Activated naive CD8-positive, alpha-beta T cell treated with anti-CD3 and anti-CD28 coated beads for 36 hours (primary cell): ENCODE results near the gene LENEP. TPM values are rescaled to one million over a fixed set of nuclear protein-coding genes. Genes with fewer than 3 reads are reported as not detected.
A peak's percentile ranks its signal among the peaks of the same experiment; 100 is the strongest.

Source experiments
- DNase-seq: peaks from one replicate; pipeline ENCODE4 v3.0.0; 2021
- H3K27ac Mint-ChIP-seq: one replicate; pipeline ENCODE4 v1.8.0; 2022; ENCODE audit warnings: mild to moderate bottlenecking, moderate library complexity, mixed read lengths
- H3K27me3 Mint-ChIP-seq: one replicate; pipeline ENCODE4 v1.8.0; 2022; ENCODE audit warnings: mild to moderate bottlenecking, mixed read lengths
- H3K36me3 Mint-ChIP-seq: one replicate; pipeline ENCODE4 v1.8.0; 2021; ENCODE audit warnings: mild to moderate bottlenecking, mixed read lengths
- H3K4me1 Mint-ChIP-seq: one replicate; pipeline ENCODE4 v1.8.0; 2021; ENCODE audit warnings: mixed read lengths
- H3K4me3 Mint-ChIP-seq: one replicate; pipeline ENCODE4 v1.8.0; 2022; ENCODE audit warnings: mild to moderate bottlenecking, moderate library complexity, mixed read lengths
- H3K9me3 Mint-ChIP-seq: one replicate; pipeline ENCODE4 v1.8.0; 2022; ENCODE audit warnings: mixed read lengths
- total RNA-seq, 2 experiments: library from RNA; stranded (reverse); gene quantifications; one replicate each; pipeline ENCODE4 v1.2.3, GENCODE V29; 2021

The LENEP gene
- total RNA-seq, 2 experiments from 2014 or later = 0.66 TPM; not detected in 1

DNA sequence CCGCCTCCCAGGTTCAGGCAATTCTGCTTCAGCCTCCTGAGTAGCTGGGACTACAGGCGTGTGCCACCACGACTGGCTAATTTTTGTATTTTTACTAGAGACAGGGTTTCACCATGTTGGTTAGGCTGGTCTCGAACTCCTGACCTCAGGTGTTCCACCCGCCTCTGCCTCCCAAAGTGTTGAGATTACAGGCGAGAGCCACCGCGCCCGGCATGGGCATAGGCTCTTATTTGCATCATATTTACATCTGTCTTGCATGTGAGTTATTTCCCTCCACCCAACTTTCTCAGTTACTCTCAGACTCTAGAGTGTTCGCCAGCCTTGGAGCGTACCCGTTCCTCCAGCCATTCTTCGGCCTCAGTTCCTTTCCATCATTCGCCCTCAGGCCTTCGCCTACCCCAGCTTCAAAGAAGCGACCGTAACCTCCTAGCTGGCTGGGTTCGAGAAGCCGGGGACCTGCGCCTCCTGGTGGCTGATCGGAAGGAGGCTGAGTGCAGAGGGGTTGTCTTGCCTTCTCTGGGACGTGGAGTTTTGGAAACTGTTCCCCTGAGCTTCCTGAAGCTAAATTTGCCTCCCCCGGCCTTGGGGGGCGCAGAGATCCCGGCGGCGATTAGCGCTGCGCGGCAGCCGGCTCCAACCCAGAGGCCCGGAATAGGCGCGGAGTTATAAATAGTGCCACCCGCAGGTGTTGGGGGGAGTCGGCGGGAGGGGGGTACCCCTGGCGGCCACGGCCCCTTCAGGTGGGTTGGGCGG lies 5.6 kb downstream of the LENEP start:
- peak; percentile 83 for DNase-seq
- Mint-ChIP-seq H3K27ac (peak overlapping the region; percentile 90), H3K4me1 (peaks cover 39% of the 10 kb centered on the region), H3K9me3 (no peaks in the 10 kb centered on the region), H3K27me3 (peaks cover 22% of the 10 kb centered on the region), H3K4me3 (peak overlapping the region; percentile 76), H3K36me3 (peaks cover 3% of the 10 kb centered on the region)

DNA sequence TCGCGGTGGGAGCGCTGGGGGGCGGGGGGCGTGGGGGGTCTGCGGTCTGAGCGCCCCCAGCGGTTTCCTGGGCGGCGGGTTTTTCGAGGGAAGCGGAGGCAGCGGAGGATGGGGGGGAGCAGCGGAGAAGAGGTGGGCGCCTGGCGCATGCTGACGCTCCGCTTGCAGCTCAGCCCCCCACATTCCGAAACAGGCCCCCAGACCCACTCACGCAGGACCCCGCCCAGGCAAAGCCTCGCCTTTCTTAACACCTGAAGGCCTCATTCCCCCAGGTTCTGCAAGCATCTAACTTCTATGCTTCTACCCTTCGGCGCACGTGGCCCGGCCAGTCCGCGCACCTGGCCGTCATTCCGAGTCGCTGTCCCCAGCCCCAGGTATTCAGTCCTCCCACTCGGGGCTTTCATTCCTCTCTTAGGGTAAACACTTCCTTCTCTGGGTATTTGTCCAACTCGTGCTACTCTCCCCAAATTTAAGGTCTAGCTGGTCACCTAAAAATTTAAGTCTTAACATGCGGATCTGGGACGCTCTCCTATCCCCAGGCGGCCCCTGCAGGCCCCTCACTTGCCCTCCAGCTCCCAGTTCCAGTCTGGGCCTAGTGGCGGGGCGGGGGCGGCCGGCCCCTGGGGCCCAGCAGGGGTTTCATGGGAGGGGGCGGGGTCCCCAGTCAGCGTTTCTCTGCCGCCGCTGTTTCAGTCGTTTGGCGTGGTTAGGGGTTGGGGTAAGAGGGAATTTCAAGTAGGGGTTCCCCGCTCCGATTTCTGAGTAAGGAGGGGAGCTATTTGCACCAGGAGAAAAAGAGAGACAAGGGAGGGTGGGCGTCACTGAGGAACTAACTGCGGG lies 6.4 kb downstream of the LENEP start:
- Mint-ChIP-seq H3K9me3 (no peaks in the 10 kb centered on the region), H3K4me3 (peak overlapping the region; percentile 76), H3K27me3 (peaks cover 22% of the 10 kb centered on the region), H3K27ac (peak overlapping the region; percentile 91), H3K4me1 (peaks cover 38% of the 10 kb centered on the region), H3K36me3 (peaks cover 3% of the 10 kb centered on the region)
- DNase-seq = peak; percentile 77

DNA sequence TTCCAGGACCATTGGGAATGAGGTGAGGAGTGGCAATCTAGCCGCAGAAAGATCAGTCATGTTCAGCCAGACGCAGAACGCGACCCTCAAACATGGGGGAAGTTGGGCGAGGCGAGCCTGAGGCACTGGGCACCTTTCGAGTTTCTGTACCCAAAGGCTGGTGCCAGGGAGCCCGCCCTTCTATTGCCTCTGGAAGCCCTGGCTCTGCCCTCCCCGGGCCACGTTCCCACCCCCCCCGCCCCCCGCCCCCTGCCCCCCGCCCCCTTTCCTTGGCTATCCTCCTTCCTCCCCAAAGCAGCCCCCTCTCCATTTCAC lies 7.0 kb downstream of the LENEP start:
- peaks cover 41% of the 10 kb centered on the region for H3K4me1 Mint-ChIP-seq
- peak overlapping the region; percentile 91 for H3K27ac Mint-ChIP-seq
- H3K36me3 Mint-ChIP-seq = peaks cover 3% of the 10 kb centered on the region
- peaks cover 22% of the 10 kb centered on the region for H3K27me3 Mint-ChIP-seq
- no peak for DNase-seq
- H3K4me3 Mint-ChIP-seq = peak overlapping the region; percentile 76
- H3K9me3 Mint-ChIP-seq = no peaks in the 10 kb centered on the region

DNA sequence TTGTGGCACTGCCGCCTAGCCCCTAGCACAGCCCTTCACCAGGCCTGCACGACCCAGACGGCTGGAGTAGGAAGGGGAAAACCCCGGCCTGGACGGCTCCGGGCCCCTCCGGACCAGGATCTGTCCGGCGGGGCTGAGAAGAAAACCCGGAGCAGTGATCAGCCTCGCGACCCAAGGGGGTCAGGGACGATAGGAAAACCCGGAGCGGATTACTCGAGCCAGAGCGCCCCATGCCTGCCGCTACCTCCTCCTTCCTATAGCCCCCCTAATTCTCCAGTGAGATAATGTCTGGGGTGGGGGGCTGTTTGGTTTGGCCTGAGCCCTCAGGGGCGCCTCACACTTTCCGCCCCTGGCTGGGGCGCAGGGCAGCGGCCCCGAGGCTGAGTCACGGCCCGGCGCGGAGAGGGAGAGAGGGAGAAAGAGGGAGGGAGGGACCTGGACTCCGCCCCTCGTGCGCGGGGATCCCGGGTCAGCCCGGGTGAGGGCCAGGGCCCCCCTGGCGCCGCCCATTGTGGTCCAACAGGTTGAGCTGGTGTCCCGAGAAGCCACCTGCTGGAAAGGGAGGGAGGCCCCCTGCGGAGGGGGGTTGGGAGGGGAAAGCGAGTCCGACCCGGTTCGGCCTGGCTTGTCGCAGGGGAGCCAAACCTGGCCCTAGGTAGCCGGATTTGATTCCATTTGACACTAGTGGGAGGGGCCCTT lies 7.5 kb downstream of the LENEP start:
- Mint-ChIP-seq H3K4me3 (peak overlapping the region; percentile 74), H3K36me3 (peaks cover 3% of the 10 kb centered on the region), H3K9me3 (no peaks in the 10 kb centered on the region), H3K4me1 (peaks cover 46% of the 10 kb centered on the region), H3K27me3 (peaks cover 20% of the 10 kb centered on the region), H3K27ac (peak overlapping the region; percentile 85)
- DNase-seq = peak; percentile 91

DNA sequence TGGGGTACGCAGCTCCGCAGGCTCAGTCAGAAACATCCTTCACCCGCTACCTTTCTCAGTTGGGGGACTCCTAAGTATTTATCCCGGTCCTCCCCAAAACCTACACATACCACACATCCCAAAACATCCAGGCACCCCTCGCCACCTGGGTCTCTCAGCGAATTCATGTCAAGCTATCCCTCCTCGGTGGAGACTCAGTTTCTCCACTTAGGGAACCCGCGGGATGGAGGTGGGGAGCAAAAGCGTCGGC lies 8.0 kb downstream of the LENEP start:
- H3K4me1 Mint-ChIP-seq = peaks cover 51% of the 10 kb centered on the region
- DNase-seq = no peak
- peaks cover 5% of the 10 kb centered on the region for H3K36me3 Mint-ChIP-seq
- H3K9me3 Mint-ChIP-seq = no peaks in the 10 kb centered on the region
- peak overlapping the region; percentile 76 for H3K27ac Mint-ChIP-seq
- peaks cover 15% of the 10 kb centered on the region for H3K27me3 Mint-ChIP-seq
- peak overlapping the region; percentile 74 for H3K4me3 Mint-ChIP-seq

DNA sequence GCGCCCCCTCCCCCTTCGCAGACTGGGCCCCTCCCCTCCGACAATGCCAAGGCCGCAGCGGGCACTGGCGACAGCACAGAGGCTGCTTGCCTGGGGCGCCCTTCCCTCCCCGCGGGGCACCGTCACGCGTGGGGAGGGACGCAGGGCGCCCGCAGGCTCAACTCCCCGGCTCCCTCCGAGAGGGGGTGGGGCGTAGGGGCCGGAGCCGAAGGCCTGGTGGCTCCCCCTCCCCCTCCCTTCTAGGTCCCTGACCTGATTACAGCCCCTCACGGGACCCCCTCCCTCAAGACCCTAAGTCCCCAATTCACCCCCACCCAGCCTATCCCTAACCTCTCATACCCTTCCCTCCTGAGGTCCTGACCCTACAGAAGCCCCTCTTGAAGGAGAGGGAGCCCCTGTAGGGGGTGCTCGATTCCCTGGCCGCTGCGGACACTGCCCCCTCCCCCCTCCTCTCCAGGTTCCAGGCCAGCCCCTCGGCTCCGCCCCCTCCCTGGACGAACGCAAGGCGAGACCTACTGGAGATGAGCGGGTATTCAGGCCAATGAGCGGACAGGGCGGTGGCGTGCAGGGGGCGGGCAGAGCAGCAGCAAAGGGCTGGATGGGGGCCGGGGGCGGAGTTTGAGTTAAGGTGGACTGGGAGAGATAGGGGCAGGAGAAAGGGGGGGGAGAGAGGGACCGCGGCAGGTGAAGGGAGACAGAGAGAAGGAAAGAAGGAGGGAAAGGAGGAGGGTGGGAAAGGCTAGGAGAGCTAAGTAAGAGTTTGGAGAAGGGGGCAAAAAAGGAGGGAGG lies 8.5 kb downstream of the LENEP start:
- Mint-ChIP-seq H3K36me3 (peaks cover 6% of the 10 kb centered on the region), H3K27ac (peak overlapping the region; percentile 92), H3K4me1 (peaks cover 56% of the 10 kb centered on the region), H3K4me3 (peak overlapping the region; percentile 92), H3K9me3 (no peaks in the 10 kb centered on the region), H3K27me3 (peaks cover 12% of the 10 kb centered on the region)
- peak; percentile 98 for DNase-seq

DNA sequence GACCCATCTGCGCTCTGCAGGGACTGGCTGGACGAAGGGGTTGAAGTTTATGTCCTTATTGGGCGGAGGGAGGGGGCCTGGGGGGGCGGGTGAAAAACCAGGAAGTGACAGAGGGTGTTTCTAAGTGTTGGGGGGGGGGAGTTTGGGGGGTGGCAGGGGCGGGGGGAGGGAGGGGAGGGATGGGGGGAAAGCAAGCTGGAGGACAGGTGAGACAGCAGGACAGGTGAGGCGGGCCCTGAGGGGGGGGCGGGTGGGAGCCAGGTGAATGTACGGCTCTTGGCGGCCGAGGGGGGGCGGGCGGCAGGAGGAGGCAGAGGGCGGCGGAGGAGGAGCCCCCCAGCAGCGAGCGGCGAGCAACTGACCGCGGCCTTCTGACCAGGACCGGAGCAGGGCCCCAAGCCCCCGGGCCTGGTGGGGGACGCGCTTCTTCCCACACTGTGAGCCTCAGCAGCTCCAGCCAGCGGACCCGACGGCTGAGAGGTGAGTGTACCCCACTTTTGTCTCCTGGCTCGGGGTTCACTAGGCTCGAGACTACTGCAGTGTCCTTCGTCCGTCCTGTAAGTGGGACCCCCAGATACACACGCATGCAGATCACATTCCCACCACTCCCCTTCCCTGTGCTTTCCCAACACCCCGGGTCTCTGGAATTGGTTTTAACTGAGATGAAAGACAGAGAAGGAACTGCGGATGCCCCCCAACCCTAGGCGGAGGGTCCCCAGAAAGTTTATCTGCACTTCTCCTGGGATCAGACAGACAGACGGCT lies 9.3 kb downstream of the LENEP start, which contains the start of gene ZBTB7B:
Gene ZBTB7B, plus strand, starts transcription at position 339 of the 763 bp plus-strand sequence. CDS start 11,859 bp downstream, outside the sequence.
- peaks cover 6% of the 10 kb centered on the region for H3K36me3 Mint-ChIP-seq
- H3K4me3 Mint-ChIP-seq = peak within 1 kb of the TSS; percentile 92
- peak within 1 kb of the TSS; percentile 92 for H3K27ac Mint-ChIP-seq
- H3K9me3 Mint-ChIP-seq = no peaks in the 10 kb centered on the region
- H3K4me1 Mint-ChIP-seq = peaks cover 52% of the 10 kb centered on the region
- H3K27me3 Mint-ChIP-seq = peaks cover 7% of the 10 kb centered on the region
- no peak for DNase-seq

DNA sequence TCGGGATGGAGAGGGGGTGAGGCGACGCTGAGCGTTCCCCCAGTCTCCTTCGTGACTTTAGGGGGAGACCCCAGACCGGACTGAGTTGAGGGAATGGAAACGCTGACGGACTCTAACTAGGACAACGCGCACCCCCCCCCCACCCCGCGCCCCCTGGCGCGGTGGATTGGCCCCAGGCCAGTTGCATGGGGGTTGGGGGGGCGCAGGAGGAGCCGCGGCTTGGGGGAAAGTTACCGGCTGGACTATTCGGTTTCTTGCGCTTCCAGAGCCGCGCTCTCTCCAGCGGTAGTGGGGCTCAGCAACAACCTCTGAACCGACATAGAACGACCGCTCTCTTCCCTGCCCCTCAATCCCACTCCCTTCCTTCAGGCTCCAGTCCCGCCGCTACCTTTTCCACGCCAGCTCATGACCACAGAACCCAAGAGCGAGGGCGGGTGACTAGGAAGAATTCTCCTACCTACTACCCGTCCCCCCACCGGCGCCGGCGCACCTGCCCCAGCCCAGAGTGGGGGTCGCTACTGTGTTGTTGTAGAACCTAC lies 9.9 kb downstream of the LENEP start:
- DNase-seq = no peak
- peaks cover 6% of the 10 kb centered on the region for H3K36me3 Mint-ChIP-seq
- H3K4me3 Mint-ChIP-seq = peak overlapping the region; percentile 86
- H3K27ac Mint-ChIP-seq = peak overlapping the region; percentile 90
- H3K27me3 Mint-ChIP-seq = peaks cover 3% of the 10 kb centered on the region
- no peaks in the 10 kb centered on the region for H3K9me3 Mint-ChIP-seq
- H3K4me1 Mint-ChIP-seq = peaks cover 48% of the 10 kb centered on the region

DNA sequence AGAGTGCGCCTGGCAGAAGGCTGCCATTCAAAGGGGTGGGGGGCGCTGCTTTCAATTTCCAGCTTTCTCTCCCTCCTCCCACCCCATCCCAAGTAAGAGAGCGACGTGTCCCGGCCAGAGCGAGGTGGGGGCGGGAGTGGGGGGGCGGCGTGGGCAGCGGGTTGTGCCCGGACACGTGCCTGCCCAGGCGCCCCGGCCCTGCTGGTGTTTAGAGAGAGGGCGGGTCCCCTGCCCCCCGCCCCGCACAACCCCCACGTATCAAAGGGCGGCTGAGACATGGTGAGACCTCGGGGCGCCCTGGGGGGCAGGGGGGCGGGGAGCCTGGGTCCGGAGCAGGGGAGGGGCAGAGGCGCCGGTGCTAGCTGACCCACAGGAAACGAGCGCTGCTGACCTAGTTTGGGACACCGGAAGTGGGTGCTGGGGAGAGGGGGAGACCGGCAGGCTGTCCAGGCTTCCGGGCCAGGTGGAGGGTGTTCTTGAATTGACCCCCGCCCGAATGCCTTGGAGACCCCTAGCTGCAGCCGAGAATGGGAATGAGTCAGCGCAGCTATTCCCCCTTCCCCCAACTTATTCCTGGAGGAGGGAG lies 10.5 kb downstream of the LENEP start:
- no peak for DNase-seq
- Mint-ChIP-seq H3K9me3 (no peaks in the 10 kb centered on the region), H3K27ac (peak overlapping the region; percentile 90), H3K36me3 (peaks cover 6% of the 10 kb centered on the region), H3K4me1 (peaks cover 49% of the 10 kb centered on the region), H3K27me3 (peaks cover 3% of the 10 kb centered on the region), H3K4me3 (peak overlapping the region; percentile 86)

DNA sequence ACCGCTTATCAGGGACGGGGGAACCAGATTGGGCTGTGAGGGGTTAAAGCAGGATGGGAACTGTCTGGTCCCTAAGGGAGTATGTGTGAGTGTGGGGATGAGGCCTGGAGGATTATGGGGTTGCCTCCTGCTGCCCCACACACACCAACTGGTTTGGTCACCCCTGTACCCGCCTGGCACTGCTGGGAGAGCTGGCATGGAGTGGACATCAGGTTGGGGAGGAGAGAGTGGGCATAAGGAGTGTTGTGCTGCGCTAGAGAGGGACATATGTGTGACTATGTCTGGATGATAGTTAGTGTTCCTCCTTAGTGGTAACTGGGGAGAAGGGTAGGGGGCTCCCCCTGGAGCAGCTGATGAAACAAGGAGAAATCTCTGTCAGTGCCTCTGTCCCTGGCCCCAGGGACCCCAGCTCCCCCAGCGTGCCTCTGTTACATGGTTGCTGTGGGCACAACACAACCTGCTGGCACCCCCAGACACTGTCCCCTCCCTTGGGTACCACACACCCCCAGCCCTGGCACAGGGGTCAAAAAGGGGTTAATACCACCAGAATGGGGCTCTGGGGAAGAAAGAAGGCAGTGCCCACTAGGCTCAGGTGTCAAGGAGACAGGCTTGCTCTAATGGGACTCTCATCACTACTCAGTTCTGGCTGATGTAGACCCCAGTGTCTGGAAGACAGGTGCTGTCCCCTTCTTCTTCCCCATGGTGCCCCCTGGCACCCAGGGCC lies 11.1 kb downstream of the LENEP start:
- Mint-ChIP-seq H3K36me3 (peaks cover 6% of the 10 kb centered on the region), H3K4me1 (peaks cover 48% of the 10 kb centered on the region), H3K9me3 (no peaks in the 10 kb centered on the region), H3K4me3 (peak overlapping the region; percentile 86), H3K27ac (peak overlapping the region; percentile 83), H3K27me3 (peaks cover 3% of the 10 kb centered on the region)
- DNase-seq = no peak

DNA sequence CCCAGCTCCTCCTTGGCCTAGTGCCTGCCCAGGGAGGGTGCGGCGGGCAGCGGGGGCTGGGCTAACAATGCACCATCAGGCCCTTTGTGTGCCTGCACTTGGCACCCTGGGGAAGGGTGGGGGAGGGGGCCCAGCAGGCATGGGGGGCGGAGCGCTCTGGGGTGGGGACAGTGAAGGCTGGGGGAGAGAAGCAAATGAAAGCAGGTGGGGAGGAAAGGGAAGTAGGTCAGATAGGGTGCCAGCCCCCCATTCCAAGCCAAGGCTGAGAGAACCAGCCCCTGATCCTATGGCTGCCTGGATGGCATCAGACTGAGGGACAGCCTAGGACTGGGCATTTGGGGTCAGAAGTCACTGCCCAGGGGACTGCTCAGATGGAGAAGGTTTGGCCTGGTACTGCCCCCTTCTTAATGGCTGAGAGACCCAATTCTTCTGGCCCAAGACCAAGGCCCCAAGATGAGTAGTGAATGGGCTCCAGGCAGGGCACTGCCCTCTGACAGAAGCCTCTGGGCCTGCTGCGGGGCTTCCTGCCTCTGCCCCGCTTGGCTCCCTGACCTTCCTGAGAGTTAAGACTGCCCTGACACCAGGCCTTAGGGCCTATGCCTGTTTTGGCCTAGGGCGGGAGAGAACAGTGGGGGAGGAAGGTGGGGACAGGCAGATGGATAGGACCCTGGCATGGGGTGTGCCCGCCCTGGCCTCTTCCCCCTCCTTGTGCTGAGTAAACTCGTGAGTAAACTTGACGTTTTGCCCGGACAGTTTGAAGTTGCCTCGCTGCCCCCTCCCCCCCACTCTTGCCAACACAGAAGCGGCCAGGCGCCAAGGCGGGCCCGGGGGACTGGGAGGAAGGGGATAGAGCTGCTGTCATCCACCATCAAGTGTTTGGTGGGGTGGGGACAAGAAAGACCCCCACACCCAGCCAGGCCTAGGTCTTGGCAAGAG lies 12.0 kb downstream of the LENEP start:
- peaks cover 6% of the 10 kb centered on the region for H3K36me3 Mint-ChIP-seq
- H3K4me3 Mint-ChIP-seq = no peak overlapping the region
- peaks cover 50% of the 10 kb centered on the region for H3K4me1 Mint-ChIP-seq
- H3K27ac Mint-ChIP-seq = peak overlapping the region; percentile 96
- H3K27me3 Mint-ChIP-seq = peaks cover 3% of the 10 kb centered on the region
- DNase-seq = no peak
- no peaks in the 10 kb centered on the region for H3K9me3 Mint-ChIP-seq

DNA sequence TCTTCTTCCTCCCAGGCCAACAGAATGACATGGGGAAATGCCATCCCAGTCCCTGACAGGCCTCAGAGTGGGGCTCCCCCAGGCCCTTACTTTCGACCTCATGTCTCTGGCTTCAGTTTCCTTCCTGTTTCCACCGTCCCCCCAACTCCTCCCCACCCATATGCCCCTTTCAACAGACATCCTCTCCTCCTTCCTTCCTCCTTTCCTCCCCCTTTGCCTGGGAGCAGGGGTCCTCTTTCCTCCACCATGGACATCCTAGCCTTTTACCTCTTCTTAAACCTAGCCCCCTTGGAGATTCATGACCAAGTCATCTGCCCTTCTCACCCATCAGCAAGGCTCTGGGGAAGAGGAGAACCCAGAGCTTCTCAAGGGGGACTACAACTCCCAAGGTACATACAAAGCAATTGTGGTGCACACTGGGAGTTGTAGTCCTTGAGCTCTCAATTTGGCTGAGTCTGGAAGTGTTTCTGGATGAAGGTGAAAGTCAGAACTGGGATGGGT lies 13.3 kb downstream of the LENEP start:
- Mint-ChIP-seq H3K4me1 (peaks cover 57% of the 10 kb centered on the region), H3K27me3 (peaks cover 3% of the 10 kb centered on the region), H3K27ac (peak overlapping the region; percentile 96), H3K9me3 (no peaks in the 10 kb centered on the region), H3K4me3 (peak overlapping the region; percentile 63), H3K36me3 (peaks cover 6% of the 10 kb centered on the region)
- DNase-seq = peak; percentile 59
